ENCODE data around the gene USP24.

USP24 gene

DNA sequence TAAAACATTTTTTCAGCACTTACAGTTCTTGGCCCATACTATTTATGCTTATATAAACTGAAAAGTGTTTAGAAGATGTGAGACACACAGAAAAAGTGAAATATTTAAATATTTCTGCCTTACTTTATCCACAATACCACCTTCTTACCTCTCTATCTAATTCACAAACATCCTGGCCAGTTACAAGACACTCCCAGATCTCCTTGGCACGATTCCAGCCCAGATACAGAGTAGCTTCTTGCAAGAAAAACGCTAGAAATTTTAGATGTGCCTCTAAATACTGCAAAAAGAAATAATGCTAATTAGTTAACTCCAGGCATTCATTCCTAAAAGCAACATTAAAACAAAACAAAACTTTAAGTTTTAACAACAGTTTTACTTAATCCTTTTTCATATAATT lies 68.4 kb downstream of the USP24 start:
- Histone ChIP-seq H3K4me3 (ENCODE audit: low read depth, low read length) (no peak overlapping the region), H3K36me3 (replicated peaks) (peaks cover 14% of the 10 kb centered on the region), H3K27ac (no peak overlapping the region), H3K27me3 (replicated peaks) (no peaks in the 10 kb centered on the region)
- DNase-seq, result no peak
- TF ChIP-seq, protein P1, sequence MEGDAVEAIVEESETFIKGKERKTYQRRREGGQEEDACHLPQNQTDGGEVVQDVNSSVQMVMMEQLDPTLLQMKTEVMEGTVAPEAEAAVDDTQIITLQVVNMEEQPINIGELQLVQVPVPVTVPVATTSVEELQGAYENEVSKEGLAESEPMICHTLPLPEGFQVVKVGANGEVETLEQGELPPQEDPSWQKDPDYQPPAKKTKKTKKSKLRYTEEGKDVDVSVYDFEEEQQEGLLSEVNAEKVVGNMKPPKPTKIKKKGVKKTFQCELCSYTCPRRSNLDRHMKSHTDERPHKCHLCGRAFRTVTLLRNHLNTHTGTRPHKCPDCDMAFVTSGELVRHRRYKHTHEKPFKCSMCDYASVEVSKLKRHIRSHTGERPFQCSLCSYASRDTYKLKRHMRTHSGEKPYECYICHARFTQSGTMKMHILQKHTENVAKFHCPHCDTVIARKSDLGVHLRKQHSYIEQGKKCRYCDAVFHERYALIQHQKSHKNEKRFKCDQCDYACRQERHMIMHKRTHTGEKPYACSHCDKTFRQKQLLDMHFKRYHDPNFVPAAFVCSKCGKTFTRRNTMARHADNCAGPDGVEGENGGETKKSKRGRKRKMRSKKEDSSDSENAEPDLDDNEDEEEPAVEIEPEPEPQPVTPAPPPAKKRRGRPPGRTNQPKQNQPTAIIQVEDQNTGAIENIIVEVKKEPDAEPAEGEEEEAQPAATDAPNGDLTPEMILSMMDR (IDR thresholded peaks at IDR 0.05; ENCODE audit: low read depth, low read length, missing control alignments), result no peak
- in situ Hi-C loops (cut with HindIII; ENCODE audit: low pct_ligation_motif_present, low sequenced_read_pairs), result no loop called here

DNA sequence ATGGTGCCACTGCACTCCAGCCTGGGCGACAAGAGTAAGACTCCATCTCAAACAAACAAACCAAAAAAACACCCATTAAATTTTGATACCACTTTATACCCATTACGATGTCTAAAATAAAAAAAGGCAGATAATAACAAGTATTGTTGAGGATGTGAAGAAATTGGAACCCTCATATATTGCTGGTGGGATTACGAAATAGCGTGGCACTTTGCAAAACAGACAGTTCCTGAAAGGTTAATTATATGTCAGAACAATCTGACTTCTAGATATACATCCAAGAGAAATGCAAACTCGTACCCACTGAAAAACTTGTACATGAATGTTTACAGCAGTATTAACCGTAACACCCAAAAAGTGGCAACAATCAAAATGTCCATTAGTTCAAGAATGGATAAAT lies 70.3 kb downstream of the USP24 start:
- no peaks in the 10 kb centered on the region for H3K27me3 ChIP-seq (replicated peaks)
- H3K36me3 ChIP-seq (replicated peaks), result peaks cover 14% of the 10 kb centered on the region
- TF ChIP-seq, protein P1 (IDR thresholded peaks at IDR 0.05; ENCODE audit: low read depth, low read length, missing control alignments), result no peak
- in situ Hi-C loops (cut with HindIII; ENCODE audit: low pct_ligation_motif_present, low sequenced_read_pairs), result no loop called here
- DNase-seq, result no peak
- no peak overlapping the region for H3K27ac ChIP-seq
- no peak overlapping the region for H3K4me3 ChIP-seq (ENCODE audit: low read depth, low read length)

DNA sequence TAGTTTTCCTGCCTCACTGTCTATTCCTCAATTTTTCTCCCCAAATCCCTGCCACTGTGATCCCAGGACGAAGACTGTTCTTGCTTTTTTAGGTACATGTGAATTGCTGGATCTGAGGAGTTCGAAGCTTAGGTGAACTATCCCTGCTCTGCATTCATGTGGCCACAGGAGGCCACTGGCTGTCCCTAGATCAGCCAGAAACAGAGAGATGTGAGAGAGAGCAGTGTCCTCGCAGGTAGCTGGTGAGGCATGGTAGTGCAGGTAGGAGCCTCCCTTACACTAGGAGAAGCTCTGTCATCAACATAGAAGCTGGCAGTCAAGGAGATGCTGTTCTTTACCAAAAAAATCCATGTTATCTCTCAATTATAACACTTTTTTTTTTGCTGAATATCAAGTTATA lies 71.5 kb downstream of the USP24 start:
- H3K4me3 ChIP-seq (ENCODE audit: low read depth, low read length), result no peak overlapping the region
- TF ChIP-seq, protein P1 (IDR thresholded peaks at IDR 0.05; ENCODE audit: low read depth, low read length, missing control alignments), result peak; percentile 35
- peaks cover 16% of the 10 kb centered on the region for H3K36me3 ChIP-seq (replicated peaks)
- no peak overlapping the region for H3K27ac ChIP-seq
- in situ Hi-C loops (cut with HindIII; ENCODE audit: low pct_ligation_motif_present, low sequenced_read_pairs), result no loop called here
- DNase-seq, result no peak
- no peaks in the 10 kb centered on the region for H3K27me3 ChIP-seq (replicated peaks)

DNA sequence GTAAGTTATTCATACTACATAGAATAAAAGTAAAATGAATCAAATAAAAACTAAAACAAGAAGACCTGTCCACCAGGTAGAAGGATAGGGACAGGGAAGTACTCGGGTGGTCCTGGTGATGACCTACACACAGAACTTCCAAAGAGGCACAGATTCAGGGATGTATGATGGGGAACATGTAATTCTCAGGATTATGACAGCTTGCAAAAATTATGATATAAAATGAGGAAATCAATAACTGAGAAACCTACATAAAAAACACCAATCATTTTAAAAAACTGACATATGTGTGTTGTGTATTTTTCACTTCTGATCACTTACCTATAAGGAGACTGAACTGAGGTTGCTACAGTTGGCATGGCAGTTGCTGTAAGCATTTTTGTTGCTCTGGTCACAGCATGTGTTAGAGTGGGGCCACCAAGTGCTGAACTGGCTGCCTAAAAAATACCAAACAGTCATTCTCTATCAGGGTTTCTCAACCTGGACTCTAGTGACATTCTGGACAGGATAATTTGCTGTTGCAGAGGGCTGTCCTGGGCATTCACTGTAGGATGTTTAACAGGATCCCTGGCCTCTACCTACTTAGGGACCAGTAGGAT lies 73.8 kb downstream of the USP24 start:
- H3K4me3 ChIP-seq (ENCODE audit: low read depth, low read length), result no peak overlapping the region
- H3K27ac ChIP-seq, result no peak overlapping the region
- H3K27me3 ChIP-seq (replicated peaks), result no peaks in the 10 kb centered on the region
- TF ChIP-seq, protein P1 (IDR thresholded peaks at IDR 0.05; ENCODE audit: low read depth, low read length, missing control alignments), result no peak
- in situ Hi-C loops (cut with HindIII; ENCODE audit: low pct_ligation_motif_present, low sequenced_read_pairs), result no loop called here
- H3K36me3 ChIP-seq (replicated peaks), result peaks cover 35% of the 10 kb centered on the region
- DNase-seq, result no peak

DNA sequence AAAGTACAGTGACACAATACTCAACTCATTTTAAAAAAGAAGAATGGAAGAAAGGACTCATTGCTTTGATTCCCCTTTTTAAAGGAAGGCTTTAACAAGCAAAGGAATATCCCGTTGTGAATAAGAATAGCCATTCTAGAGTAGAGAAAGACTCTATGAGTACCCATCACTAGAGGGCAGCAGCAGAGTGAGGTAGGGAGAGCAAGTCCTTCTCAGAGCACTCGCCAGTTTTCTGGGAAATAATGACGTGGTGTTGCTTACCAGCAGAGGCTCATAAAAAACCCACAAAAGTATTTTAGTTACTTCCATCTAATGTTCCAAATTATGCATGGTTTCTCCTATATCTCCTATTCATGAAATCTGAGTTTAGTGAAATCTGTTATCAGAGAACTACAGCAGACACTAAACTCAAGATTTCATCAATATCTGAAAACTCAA lies 74.6 kb downstream of the USP24 start:
- in situ Hi-C loops (cut with HindIII; ENCODE audit: low pct_ligation_motif_present, low sequenced_read_pairs), result no loop called here

More for the DNA sequence above, 74.6 kb downstream of the USP24 start:
- Histone ChIP-seq H3K36me3 (replicated peaks) (peaks cover 43% of the 10 kb centered on the region), H3K27me3 (replicated peaks) (no peaks in the 10 kb centered on the region), H3K27ac (no peak overlapping the region), H3K4me3 (ENCODE audit: low read depth, low read length) (no peak overlapping the region)
- peak; percentile 78 for DNase-seq
- TF ChIP-seq, protein P1 (IDR thresholded peaks at IDR 0.05; ENCODE audit: low read depth, low read length, missing control alignments), result peak; percentile 89

Data from brain microvascular endothelial cell (primary cell).